ENCODE measurements around the gene RBM4.
A peak's percentile ranks its signal among the peaks of the same experiment; 100 is the strongest.
"Not testable (repeated sequence)": the region's sequence is repeated elsewhere in the genome, so short reads cannot be mapped to it uniquely, and the experiment has no call there.

The RBM4 gene

DNA sequence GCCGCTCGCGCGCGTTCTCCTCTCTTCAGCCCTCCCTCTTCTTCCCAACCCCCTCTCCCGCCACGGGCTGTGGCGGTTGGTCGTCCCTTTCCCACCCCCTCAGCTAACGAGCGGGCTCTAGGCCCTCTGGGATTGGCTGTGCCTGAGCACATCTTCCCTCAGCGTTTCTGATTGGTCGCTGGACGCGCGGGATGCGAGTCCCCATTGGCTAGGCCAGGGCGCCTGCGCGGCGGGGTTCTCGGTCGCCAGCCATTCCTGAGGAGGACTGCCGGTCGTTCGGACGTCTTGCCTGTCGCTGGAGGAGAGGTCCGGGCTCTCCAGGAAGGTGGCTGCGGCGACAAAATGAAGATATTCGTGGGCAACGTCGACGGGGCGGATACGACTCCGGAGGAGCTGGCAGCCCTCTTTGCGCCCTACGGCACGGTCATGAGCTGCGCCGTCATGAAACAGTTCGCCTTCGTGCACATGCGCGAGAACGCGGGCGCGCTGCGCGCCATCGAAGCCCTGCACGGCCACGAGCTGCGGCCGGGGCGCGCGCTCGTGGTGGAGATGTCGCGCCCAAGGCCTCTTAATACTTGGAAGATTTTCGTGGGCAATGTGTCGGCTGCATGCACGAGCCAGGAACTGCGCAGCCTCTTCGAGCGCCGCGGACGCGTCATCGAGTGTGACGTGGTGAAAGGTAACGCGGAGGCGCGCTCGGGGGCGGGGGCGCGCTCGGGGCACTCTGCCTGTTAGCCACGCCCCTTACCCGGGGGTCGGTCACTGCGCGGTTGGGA lies 21.9 kb upstream of the RBM4 start, which contains the start of gene RBM14:
TSS of gene RBM14 (plus strand) at position 252 of the 776 bp plus-strand sequence. CDS start at position 343, 91 bp downstream.
- DNase-seq (peak; percentile 98), ATAC-seq (peak; percentile 97)

DNA sequence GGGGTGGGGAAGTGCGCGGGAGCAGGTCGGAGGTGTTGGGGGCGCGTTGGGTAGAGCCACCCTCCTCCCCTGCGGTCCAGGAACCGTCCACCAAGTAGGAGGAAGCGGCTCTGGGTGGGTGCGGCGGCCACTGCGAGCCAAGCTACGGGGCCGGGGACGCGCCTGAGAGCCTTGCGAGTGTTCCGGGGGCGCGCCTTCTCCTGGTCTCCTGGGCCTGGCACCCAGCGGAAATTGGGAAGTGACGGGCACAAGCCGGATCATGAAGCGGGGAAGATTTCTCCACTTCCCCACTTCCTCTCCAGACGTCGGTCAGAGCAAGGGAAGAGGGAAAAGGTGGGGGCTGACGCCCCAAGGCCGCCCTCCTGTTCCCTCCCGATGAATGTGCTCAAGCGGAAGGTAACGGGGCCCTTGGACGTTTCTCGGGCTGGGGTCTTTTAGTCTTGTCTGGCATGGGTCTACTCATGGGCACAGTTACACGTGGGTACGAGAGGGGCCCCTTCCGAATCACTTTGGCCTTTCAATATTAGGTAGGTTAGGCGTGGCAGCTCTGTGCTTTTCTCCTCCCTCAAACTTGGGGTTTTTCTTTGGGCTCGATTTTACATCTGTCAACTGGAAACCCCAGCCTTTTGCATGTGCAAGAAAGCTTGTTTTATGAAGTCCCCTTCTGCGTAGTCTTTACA lies 21.2 kb upstream of the RBM4 start:
- DNase-seq = no peak
- no peak for ATAC-seq

DNA sequence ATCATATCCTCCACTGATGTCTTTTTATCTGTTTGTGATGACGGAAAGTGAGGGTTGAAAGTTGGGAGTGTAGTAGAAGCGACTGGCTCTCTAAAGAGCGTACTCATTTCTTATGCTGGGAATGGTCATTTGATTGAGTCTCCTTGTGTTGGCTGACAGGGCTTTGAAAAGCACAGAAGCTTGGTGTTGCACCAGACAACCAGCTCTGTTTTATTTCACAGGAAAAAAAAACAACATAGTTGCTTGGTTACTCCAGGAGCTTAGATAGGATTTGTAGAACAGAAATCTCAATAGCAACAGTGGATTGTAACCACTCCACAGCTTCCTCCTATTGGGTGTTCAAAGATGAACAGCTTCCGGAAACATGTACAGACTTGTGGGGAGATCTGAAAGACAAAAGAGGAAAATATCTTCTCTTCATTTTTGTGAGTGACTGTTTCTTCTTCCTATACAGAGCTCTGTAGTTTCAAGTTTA lies 19.4 kb upstream of the RBM4 start:
- DNase-seq (no peak), ATAC-seq (no peak)

DNA sequence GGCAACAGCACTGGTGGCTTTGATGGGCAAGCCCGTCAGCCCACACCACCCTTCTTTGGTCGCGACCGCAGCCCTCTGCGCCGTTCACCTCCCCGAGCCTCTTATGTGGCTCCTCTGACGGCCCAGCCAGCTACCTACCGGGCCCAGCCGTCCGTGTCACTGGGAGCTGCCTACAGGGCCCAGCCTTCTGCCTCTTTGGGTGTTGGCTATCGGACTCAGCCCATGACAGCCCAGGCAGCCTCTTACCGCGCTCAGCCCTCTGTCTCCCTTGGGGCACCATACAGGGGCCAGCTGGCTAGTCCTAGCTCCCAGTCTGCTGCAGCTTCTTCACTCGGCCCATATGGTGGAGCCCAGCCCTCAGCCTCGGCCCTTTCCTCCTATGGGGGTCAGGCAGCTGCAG lies 14.1 kb upstream of the RBM4 start:
- DNase-seq = no peak
- no peak for ATAC-seq

DNA sequence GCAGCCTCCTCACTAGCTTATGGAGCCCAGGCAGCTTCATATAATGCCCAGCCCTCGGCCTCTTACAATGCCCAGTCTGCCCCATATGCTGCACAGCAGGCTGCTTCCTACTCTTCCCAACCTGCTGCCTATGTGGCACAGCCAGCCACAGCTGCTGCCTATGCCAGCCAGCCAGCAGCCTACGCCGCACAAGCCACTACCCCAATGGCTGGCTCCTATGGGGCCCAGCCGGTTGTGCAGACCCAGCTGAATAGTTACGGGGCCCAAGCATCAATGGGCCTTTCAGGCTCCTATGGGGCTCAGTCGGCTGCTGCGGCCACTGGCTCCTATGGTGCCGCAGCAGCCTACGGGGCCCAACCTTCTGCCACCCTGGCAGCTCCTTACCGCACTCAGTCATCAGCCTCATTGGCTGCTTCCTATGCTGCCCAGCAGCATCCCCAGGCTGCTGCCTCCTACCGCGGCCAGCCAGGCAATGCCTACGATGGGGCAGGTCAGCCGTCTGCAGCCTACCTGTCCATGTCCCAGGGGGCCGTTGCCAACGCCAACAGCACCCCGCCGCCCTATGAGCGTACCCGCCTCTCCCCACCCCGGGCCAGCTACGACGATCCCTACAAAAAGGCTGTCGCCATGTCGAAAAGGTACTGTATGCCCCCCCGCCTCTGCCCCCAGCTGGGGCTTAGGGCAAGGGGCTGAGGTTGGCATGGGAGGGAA lies 13.3 kb upstream of the RBM4 start:
- ATAC-seq = no peak
- no peak for DNase-seq

DNA sequence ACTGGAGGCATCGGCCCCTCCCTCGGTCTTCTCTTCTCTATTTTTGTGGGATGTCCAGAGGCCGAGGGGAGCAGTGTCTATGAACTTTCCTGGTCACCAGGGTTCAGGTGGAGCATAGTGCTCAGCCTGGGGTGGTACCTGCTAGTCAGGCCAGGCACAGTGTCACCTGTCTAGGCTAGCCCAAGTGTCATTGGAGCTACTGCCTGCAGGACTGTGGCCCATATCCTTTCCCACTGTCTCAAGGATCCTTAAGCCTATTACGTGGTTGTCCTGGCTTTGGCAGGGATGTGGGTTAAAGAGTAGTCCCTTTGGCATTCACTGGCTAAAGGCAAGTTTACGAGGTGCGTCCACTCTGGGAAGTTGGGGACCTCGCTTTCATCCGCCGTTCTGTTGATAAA lies 12.8 kb upstream of the RBM4 start:
- DNase-seq (no peak), ATAC-seq (no peak)

DNA sequence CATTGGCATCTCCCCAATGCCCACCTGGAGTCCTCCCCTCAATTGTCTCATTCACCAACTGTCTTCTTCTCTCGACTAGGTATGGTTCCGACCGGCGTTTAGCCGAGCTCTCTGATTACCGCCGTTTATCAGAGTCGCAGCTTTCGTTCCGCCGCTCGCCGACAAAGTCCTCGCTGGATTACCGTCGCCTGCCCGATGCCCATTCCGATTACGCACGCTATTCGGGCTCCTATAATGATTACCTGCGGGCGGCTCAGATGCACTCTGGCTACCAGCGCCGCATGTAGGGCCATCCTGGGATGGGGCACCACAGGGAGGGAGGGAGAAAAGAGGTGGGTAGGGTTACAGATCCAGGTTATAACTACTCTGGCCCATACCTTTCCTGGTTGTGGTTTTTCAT lies 12.1 kb upstream of the RBM4 start:
- ATAC-seq (no peak), DNase-seq (no peak)

DNA sequence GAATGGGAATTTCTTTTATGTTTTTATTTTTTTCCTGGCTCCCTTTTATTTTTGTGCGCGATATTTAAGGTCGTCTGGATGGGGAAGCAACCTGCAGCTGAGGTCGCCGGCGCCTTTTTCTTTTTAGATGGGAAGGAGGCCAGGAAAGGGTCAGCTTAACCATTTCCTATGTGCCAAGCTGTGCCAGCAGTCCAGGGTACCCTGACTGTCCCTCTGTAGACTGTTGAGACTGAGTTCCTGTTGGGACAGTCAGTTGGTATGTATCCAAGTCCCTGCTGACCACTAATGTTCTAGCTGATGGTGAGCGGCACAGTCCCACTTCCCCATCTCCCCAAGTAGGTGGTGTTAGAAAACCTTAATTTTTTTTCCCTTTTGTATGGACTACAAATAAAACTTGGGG lies 11.6 kb upstream of the RBM4 start:
- no peak for ATAC-seq
- no peak for DNase-seq

DNA sequence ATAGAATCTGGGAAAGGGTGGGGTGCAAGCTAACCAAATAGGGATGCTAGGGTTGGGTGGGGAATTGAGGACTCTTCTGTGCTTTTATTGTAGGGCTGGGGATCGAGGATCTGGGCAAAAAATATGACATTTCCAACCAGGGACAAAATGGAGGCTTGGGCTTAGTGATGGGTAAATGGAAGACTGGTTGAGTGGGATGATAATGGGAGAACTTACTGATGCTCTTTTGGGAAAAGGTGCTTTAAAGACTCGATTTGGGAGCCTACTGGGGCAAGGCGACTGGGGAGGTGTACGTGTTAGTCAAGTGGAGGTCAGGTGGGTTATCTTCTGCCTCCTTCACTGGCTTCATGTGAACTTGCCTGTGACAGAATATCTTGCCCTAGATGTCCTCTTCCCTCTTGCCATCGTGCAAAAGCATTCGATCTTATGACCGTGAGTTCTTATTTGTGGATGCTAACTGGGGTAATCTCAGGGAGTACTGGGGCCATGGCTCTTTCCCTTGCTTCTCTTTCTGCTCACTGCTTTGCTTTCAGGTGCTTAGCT lies 10.4 kb upstream of the RBM4 start:
- ATAC-seq = no peak

DNA sequence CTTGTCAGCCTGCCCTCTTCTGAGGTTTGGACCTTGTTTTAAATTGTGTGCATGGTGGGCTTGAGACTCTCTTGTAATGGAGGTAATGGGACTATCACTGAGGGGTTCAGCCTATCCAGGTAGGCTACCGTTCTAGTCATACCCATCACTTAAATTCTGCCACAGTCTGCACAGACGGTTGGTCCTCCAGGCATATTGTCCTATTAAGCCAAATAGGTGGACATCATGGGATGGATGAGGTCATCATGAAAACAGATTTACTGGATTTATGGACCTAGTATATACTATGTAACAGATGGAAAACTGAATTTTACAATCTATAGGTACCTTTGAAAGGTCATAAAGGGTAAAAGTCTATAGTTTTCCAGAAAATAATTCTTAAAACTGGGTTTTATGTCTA lies 9.1 kb upstream of the RBM4 start:
- ATAC-seq = no peak
- DNase-seq = no peak

More for the DNA sequence above, 10.4 kb upstream of the RBM4 start:
- DNase-seq = no peak

DNA sequence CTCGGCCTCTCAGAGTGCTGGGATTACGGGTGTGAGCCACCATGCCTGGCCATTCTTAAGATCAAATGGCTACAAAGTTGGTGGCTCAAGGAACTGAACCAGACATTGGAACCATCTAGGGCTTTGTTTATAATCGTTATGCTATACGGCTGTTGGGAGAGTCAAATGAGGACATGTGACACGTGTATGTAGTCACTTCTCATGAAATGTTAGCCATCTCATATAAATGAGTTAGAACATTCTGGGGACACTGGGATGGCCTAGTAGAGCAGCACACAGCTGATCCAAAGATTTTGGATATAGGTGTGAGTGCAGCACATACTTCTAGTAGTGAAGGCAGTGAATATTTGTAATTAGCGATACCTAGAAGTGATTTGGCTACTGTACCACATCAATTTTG lies 6.6 kb upstream of the RBM4 start:
- DNase-seq = no peak
- no peak for ATAC-seq

DNA sequence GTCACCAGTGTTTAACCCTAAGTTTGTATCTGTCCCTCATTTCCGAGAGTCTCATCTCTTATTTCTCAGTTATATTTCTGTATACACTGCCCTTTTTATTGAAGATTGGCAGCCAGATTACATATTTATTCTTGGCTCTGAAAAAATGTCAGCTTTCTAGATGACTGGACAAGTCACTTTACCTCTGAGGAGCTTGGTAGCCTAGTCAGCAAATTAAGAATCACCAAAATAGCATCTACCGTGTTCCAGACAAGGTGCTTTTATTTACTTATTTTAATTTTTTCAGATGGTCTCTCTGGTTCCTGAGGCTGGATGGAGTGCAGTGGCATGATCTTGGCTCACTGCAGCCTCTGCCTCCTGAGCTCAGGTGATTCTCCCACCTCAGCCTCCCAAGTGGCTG lies 5.6 kb upstream of the RBM4 start:
- DNase-seq (no peak), ATAC-seq (no peak)

DNA sequence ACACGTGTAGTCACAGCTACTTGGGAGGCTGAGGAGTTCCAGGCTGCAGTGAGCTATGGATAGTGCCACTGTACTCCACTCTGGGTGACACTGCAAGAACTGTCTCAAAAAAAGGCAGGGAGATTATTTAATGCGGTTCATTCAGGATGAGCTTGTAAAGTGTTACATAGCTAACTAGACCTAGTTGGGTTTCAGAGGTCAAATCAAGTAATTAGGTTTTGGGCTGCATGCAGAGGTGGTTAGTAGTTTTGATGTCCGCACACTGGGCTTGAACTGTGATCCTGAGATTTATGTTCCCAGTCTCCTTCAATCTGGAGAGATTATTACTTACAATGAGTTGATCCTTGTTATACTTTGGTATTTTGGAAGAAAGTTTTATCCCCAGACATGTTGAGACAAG lies 2.1 kb upstream of the RBM4 start:
- ATAC-seq (no peak), DNase-seq (no peak)

DNA sequence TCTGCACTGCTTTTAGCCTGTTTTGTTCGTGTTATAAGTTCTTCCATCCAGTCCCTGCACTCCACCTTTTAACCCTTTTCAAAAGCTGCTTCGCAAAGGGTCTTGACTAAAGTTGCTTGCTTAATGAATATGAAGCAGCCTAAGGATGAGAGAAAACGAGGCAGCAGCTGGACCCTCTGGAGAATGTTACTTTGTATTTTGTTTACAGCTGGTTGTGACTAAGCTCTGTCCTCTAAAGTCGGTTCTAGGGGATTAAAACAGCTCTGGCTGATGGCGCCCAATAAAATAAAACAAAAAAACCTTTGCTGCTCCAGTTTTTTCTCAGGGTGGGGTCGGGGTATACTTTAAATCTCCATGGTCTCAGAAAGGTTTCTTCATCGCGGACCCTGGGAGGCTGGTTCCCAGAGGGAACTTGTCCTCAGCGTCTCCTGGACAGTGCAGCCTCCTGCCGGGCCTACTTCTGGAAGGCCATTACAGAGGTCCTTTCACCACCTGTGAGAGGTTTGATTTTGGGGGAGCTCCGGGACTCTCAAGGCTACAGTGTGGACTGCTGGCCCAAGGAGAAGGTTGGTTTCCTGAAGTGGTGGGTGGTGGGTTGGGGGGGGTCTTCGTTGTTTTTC lies 836 bp upstream of the RBM4 start:
- DNase-seq (no peak), ATAC-seq (no peak)

DNA sequence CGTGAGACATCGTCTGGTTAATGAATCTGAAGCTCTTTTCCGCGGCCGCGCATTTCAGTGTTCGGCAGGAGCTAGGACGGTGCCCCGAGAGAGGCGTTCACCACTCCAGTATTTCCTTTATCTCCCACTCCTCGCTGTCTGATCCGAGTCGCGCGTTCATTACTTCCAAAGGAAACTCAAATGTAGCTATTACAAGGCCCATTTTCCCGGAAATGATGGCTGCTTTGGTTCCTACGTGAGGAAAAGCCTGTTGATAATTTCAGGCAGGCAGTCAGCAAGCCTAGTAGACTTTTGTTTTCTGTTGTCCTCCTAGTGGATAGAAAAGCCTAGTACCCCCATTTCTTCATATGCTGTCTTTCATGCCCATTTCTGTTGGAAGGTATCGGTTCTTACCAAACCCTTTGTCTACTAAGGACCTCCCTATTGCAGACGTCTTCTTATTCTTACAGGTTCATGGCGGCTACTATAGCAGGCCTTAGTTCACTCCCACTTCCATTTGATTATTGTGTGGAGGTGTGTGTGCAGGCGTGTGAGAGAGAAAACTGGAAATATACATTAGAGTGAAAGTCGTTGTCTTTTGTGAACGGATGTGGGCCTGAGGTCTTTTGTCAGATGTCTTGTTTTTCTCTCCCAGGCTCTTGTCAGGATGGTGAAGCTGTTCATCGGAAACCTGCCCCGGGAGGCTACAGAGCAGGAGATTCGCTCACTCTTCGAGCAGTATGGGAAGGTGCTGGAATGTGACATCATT lies 737 bp downstream of the RBM4 start:
- DNase-seq (no peak), ATAC-seq (no peak)

DNA sequence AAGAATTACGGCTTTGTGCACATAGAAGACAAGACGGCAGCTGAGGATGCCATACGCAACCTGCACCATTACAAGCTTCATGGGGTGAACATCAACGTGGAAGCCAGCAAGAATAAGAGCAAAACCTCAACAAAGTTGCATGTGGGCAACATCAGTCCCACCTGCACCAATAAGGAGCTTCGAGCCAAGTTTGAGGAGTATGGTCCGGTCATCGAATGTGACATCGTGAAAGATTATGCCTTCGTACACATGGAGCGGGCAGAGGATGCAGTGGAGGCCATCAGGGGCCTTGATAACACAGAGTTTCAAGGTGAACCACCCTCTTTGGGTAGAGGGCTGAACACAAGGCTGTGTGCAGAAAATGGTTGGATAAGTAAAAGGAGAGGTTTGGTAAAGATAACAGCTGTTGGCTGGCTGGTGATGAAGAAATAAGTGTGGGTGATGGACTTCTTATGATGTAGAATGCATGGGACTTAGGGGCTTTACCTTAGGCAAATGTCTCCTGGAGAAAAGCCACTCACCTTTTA lies 1.4 kb downstream of the RBM4 start:
- not testable (repeated sequence) for DNase-seq, ATAC-seq

DNA sequence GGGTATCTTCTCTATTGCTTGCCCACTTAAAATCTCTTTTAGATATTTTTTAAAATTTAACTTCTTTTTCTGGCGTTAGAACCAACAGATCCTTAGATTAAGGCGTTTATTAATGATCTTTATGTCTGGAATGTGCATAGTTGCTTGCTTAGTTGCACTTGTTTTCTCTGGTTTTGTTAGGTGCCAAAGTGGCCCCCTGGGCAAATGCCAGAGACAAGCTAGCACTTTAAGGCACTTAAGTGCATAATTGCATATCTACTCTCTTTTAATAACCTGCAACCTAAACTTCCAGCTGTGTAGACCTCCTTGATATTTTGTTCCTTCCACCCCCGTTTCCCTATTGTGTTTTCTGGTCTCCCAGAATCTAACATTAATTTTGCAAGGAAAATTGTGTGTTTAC lies 3.3 kb downstream of the RBM4 start:
- no peak for DNase-seq
- no peak for ATAC-seq

DNA sequence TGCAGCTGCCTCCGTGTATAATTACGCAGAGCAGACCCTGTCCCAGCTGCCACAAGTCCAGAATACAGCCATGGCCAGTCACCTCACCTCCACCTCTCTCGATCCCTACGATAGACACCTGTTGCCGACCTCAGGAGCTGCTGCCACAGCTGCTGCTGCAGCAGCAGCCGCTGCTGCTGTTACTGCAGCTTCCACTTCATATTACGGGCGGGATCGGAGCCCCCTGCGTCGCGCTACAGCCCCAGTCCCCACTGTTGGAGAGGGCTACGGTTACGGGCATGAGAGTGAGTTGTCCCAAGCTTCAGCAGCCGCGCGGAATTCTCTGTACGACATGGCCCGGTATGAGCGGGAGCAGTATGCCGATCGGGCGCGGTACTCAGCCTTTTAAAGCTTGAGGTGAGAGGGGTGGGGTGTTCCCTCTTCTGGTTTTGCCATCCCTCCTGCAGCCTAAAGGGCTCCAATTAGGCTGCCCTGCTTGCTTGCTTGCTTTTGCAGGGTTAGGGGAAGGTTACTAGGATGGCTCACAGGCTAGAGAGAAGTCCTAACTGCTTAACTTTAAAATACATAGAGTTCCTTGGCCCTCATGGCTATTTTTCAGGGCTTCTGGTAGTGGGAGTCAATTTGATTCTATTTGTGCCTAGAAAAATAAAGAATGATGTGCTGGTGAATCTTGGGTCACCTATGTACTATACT lies 5.4 kb downstream of the RBM4 start:
- no peak for DNase-seq
- ATAC-seq = no peak

DNA sequence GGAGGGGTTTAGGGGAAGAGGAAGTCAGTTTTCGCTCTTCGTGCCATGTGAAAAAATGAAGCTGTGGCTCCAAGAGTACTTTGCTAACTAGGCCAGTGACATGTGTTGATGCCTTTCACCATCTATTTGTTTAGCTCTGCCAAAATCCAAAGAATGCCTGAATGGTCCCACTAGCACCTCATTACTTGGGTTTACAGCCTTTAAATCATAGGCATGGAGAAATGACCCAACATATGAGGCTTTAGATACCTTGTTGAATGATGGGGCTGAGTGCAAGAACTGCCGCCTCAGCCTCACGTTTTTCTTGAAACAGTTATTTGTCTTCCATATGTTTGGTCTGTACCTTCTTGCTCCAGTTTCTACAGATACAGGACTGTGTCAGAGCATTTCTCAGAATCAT lies 8.3 kb downstream of the RBM4 start:
- no peak for DNase-seq
- no peak for ATAC-seq

DNA sequence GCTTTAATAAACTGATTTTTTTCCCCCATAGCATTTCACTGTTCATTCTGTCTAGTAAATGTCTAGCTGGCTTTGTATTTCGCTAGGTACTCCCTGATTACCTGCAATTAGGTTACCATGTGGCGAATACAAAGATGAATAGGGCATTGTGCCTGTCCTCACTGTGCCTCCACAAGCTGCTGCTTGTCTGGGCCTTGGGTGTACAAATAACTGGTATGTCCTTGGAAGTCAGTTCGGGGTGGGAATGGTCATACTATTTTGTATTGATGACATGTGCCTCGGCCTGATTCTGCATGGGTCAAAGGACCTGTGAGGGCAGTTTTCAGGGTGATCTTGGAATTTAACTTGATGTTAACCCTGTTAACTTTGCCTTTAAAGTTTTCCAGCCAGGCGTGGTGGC lies 11.4 kb downstream of the RBM4 start:
- DNase-seq (no peak), ATAC-seq (no peak)

DNA sequence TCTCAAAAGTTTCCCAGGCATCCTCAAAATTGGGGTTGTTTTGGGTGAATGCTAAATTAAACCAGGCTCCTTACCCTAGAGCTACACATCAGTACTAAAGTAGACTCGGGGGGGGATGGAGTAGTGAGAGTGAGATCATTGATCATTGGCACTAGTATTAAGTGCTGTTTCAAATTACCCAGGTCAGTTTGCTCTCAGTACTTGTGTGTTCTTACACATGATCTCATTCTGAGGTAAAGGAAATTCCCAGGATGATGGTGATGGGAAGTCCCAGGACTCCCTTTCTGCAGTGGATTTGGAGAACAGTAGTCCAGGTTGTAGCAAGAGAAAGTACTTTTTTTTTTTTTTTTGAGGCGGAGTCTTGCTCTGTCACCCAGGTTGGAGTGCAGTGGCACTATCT lies 12.5 kb downstream of the RBM4 start:
- ATAC-seq = peak; percentile 31
- DNase-seq = no peak
